ENCODE results near the gene MME. TPM values are rescaled to one million over a fixed set of nuclear protein-coding genes. Genes with fewer than 3 reads are reported as not detected.
A peak's percentile ranks its signal among the peaks of the same experiment; 100 is the strongest.

The MME gene
- total RNA-seq, 1 donor from 2014 or later, result 54.3 TPM

DNA sequence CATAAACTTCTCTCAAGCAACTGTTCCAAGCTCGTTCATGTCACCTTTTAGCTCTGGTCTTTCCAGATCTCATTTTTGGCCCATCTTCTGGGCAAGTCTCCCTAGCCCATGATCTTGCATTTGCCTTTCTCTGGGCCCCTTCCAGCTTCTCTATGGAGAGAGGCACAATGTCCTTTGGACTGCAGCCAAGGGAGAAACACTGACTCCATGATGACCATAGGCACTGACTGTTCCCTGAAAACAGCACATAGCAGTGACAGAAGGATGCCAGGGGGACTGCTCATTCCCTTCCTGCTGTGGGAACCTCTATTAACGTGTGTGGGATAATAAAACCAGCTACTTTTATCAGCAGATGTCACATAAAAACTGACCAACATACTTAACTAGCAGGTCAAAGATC lies 153.1 kb downstream of the MME start:
- H3K9ac ChIP-seq (ENCODE audit: low read length), result no peak overlapping the region
- no peak overlapping the region for H3K4me3 ChIP-seq (ENCODE audit: insufficient read depth, low read depth, low read length)
- TF ChIP-seq EZH2 (IDR thresholded peaks at IDR 0.05; ENCODE audit: insufficient read depth, low read length), result no peak
- TF ChIP-seq, protein P1, sequence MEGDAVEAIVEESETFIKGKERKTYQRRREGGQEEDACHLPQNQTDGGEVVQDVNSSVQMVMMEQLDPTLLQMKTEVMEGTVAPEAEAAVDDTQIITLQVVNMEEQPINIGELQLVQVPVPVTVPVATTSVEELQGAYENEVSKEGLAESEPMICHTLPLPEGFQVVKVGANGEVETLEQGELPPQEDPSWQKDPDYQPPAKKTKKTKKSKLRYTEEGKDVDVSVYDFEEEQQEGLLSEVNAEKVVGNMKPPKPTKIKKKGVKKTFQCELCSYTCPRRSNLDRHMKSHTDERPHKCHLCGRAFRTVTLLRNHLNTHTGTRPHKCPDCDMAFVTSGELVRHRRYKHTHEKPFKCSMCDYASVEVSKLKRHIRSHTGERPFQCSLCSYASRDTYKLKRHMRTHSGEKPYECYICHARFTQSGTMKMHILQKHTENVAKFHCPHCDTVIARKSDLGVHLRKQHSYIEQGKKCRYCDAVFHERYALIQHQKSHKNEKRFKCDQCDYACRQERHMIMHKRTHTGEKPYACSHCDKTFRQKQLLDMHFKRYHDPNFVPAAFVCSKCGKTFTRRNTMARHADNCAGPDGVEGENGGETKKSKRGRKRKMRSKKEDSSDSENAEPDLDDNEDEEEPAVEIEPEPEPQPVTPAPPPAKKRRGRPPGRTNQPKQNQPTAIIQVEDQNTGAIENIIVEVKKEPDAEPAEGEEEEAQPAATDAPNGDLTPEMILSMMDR (IDR thresholded peaks at IDR 0.05; ENCODE audit: insufficient read depth, low read depth, low read length), result no peak
- Mint-ChIP-seq H3K27ac (ENCODE audit: unreplicated experiment) (peak overlapping the region; percentile 68), H3K4me1 (ENCODE audit: low read depth, unreplicated experiment) (peaks cover 15% of the 10 kb centered on the region), H3K9me3 (ENCODE audit: unreplicated experiment) (peaks cover 6% of the 10 kb centered on the region), H3K27me3 (ENCODE audit: low read depth, unreplicated experiment) (no peaks in the 10 kb centered on the region), H3K4me3 (ENCODE audit: unreplicated experiment) (no peak overlapping the region), H3K36me3 (ENCODE audit: low read depth, unreplicated experiment) (no peaks in the 10 kb centered on the region)
- H3K4me2 ChIP-seq (ENCODE audit: low read length), result peak overlapping the region; percentile 40
- no peaks in the 10 kb centered on the region for H3K9me3 ChIP-seq (ENCODE audit: insufficient read depth, low read depth, low read length)
- no peaks in the 10 kb centered on the region for H3K27me3 ChIP-seq (ENCODE audit: insufficient read depth, low read length)
- no peak overlapping the region for H2AFZ ChIP-seq (ENCODE audit: low read depth, low read length)
- peaks cover 13% of the 10 kb centered on the region for H3K4me1 ChIP-seq (ENCODE audit: insufficient read depth, low read length)
- peak; percentile 65 for DNase-seq (ENCODE audit: low read depth)
- H4K20me1 ChIP-seq (ENCODE audit: insufficient read depth, low read length), result no peaks in the 10 kb centered on the region
- no peaks in the 10 kb centered on the region for H3K79me2 ChIP-seq (ENCODE audit: insufficient read depth, low read length)
- peak overlapping the region; percentile 36 for H3K27ac ChIP-seq (ENCODE audit: low read depth, low read length)
- H3K36me3 ChIP-seq (ENCODE audit: insufficient read depth, low read length), result no peaks in the 10 kb centered on the region
- FAIRE-seq, result no peak

Other genes with a start within 250 kb of the MME start
- gene STRIT1, start 213.4 kb downstream of the MME start, total RNA-seq, result not detected in 2 replicates

All from astrocyte (in vitro differentiated cells and primary cell).